ENCODE measurements around the gene FUT3. TPM values are rescaled to one million over a fixed set of nuclear protein-coding genes. Genes with fewer than 3 reads are reported as not detected.

The FUT3 gene
- 0.14 TPM for polyA plus RNA-seq (2012; ENCODE audit: low read depth, missing spikeins)

DNA sequence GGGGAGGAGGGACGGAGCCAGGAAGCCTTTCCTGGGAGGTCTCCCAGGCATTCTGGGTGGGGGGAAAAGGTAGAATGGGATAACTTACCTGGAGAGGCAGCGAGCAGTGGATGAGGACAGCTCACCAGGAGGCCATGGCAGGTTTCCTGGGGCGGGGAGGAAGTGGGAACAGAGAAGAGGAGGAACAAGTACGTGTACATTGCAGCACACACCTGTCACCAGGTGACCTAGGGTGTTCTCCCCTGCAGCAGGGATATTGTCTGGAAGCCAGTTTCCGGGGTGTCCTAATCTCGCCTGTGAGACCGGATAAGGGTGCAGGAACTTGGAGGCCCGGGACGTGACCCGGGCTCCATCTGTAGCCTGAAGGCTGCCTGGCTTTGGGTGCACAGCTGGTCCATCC, at the start of gene FUT3:
Gene FUT3 (minus strand): TSS at position 148 of the 400 bp plus-strand sequence.
- TF ChIP-seq SPI1 (IDR thresholded peaks at IDR 0.05; ENCODE audit: low read depth, low read length) (no peak), POLR2AphosphoS5 (IDR thresholded peaks at IDR 0.05; ENCODE audit: low read depth, low read length) (no peak), POLR2A (IDR thresholded peaks at IDR 0.05; ENCODE audit: low read depth, low read length) (no peak), PAX5 (IDR thresholded peaks at IDR 0.05; ENCODE audit: insufficient read depth, low read length, severe bottlenecking) (no peak), POU2F2 (IDR thresholded peaks at IDR 0.05; ENCODE audit: low read depth, low read length) (no peak), TAF1 (IDR thresholded peaks at IDR 0.05; ENCODE audit: low read depth, low read length) (no peak)
- DNase-seq (ENCODE audit: insufficient read length, low spot score) (no peak), FAIRE-seq (no peak)

DNA sequence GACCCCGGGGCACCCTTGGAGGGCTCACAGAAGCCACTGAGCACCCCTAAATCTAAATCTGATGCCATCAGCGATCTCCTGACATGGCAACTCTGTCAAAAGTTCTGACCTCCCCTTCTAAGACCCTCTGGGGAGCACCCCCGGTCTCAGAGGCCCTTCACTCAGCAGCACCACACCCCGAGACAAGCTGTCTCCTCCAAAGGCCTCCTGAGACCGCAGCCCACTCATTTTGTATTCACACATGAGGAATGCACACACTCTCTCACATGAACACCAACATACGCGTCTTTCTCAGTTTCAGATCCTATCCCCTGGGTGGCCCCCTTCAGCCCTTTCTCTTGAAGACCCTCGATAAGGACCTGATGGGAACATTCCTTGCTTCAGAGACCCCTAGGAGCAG, 49.7 kb upstream of the FUT3 start:
- DNase-seq (ENCODE audit: insufficient read length, low spot score): no peak
- FAIRE-seq: no peak
- TF ChIP-seq PAX5 (IDR thresholded peaks at IDR 0.05; ENCODE audit: insufficient read depth, low read length, severe bottlenecking) (no peak), TAF1 (IDR thresholded peaks at IDR 0.05; ENCODE audit: low read depth, low read length) (no peak)

DNA sequence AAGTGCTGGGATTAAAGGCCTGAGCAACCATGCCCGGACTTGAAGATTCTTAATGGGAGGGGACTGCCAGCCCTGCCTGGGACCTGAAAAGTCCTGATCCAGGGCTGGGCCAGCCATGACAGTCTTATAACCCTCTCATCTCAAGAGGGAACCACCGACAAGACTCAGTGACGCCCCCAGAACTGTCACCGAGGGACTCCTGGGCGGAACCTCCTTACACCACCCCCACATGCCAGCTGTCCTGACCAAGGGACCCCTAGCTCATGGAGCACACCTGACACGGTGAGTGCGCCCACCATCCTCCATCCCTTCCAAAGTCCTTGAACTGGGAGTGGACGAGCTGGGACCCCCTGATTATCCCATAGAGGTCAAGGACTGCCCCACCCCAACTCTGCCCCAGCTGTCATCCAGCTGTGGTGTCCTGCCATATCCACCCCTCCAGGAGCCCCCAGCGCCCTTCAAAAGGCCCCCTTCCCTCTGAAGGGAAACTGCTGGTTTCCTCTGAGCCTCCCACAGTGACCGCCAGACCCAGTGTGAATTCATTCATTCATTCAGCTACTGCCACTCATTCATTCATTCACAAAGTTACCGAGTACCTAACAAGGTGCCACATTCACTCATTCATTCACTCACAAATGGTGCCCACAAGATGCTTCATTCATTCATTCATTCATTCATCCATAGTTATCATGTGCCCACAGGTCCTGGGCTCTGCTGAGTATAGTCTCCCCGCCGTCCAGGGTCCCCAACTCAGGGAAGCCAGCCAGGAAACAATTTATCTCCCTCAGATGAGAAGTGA, 48.7 kb upstream of the FUT3 start:
- TF ChIP-seq TAF1 (IDR thresholded peaks at IDR 0.05; ENCODE audit: low read depth, low read length) (no peak), SPI1 (IDR thresholded peaks at IDR 0.05; ENCODE audit: low read depth, low read length) (no peak), POLR2AphosphoS5 (IDR thresholded peaks at IDR 0.05; ENCODE audit: low read depth, low read length) (no peak), PAX5 (IDR thresholded peaks at IDR 0.05; ENCODE audit: insufficient read depth, low read length, severe bottlenecking) (no peak), POU2F2 (IDR thresholded peaks at IDR 0.05; ENCODE audit: low read depth, low read length) (no peak), POLR2A (IDR thresholded peaks at IDR 0.05; ENCODE audit: low read depth, low read length) (no peak)
- no peak for DNase-seq (ENCODE audit: insufficient read length, low spot score)
- no peak for FAIRE-seq

DNA sequence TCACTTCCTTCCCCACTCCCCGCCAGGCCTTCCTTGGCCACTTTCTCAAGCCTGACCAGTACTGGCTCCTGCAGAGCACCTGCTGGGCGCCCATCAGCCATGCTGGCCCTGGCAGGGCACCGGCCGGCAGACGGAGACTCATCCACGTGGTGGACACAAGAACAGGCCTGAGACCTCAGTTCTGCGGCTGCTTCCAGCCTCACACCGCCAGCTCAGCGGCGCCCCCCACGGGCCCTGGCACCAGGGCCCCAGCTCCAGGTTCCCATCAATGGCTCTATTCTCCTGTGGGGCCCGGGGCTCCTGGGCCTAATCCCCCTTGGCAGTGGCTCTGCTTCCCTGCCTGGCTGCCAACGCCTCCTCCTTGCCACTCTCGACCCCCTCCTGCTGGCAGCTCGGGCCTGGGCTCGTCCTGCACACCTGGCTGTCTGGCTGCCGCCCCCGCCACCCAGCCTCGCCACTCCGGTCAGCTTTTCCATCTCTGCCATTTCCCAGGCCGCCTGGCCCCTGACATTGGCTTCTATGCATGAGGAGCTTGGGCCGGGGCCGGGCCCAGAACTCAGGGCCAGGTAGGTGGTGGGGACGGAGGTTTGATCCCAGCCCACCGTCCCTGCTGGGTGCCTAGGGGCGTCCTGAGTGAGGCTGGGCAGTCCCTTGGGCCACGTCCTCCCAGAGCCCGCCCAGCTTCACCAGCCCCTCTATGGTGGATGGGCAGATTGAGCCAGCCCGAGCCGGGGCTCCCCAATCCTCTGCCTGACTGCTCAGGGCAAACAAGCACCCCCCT, 46.1 kb upstream of the FUT3 start:
- FAIRE-seq (no peak), DNase-seq (ENCODE audit: insufficient read length, low spot score) (no peak)
- TF ChIP-seq SPI1 (IDR thresholded peaks at IDR 0.05; ENCODE audit: low read depth, low read length) (no peak), POU2F2 (IDR thresholded peaks at IDR 0.05; ENCODE audit: low read depth, low read length) (no peak)

DNA sequence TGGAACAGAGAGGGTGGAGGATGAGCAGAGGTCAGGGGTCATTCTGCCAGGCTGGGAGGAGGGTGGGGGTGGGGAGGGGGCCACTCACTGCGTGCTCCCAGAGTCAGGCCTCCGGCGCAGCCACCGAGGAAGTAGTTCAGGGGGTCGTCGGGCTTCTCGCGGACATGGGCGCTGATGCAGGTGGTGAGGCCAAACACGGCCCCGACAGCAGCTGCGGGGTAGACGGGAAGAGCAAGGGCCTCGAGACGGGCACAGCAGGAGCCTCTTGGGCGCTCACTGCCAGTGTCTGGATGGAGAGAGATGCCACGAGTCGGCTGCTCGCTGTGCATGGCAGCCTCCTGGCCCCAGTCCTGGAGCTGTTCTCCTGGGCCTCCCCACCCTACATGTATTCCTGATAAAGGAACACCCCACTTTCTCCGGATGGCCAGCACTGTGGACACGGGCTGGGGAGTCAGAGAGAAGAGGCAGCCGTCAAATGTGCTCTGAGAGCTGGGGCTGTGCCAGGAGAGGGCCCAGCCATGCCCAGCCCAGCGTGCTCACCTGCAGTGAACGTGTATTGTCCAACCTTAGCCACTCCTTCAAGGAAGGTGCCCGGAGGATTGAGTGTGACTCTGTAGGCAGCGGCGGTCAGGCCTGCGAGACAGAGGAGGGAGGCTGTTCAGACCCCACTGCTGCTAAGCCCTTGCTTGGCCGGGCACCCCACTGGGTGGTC, 45.3 kb upstream of the FUT3 start:
- no peak for FAIRE-seq
- TF ChIP-seq POLR2AphosphoS5 (IDR thresholded peaks at IDR 0.05; ENCODE audit: low read depth, low read length): 0 out of 2 replicates have a peak, but pooled peaks have one; percentile 29
- peak; percentile 11; the same call in 1 of the 2 replicates for TF ChIP-seq POLR2A (IDR thresholded peaks at IDR 0.05; ENCODE audit: low read depth, low read length)
- TF ChIP-seq TAF1 (IDR thresholded peaks at IDR 0.05; ENCODE audit: low read depth, low read length): no peak
- DNase-seq (ENCODE audit: insufficient read length, low spot score): no peak

DNA sequence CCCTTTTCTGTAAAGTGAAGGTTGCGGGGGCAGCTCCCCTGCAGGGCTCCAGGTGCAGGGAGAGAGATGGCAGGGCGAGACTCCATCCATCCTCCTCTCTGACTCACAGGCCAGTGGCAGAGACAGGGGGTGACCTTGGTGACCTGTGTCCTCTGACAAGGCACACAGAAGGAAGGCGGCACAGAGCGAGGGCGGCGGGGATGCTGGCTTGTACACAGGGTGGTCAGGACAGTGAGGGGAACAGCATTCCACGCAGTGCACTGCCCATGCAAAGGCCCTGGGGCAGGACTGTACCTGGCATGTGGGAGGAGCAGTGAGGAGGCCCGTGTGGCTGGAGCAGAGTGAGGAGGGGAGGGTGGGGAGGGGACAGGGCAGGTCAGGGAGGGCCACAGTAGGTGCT, 44.6 kb upstream of the FUT3 start:
- no peak for FAIRE-seq

DNA sequence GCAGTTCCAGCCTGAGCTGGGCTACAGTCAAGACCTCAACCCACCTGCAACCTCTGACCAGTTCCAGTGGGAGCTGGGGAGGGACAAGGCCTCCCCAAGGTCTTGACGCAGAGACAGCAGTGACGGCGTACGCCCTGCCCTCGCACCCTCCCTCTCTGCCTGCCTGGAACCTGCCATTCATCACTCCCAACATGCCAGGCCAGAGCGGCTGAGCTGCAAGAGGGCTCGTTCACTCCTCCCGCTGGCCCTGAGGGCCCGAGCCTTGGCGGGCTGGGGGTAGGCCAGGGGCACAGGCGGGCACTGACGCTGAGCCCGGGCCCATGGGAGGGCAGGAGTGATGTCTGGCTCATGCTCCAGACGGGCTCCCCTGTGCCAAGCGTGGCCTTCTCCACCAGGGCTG, 44.2 kb upstream of the FUT3 start:
- TF ChIP-seq POLR2A (IDR thresholded peaks at IDR 0.05; ENCODE audit: low read depth, low read length) (no peak), POLR2AphosphoS5 (IDR thresholded peaks at IDR 0.05; ENCODE audit: low read depth, low read length) (0 out of 2 replicates have a peak, but pooled peaks have one; percentile 37)
- FAIRE-seq: no peak
- DNase-seq (ENCODE audit: insufficient read length, low spot score): no peak

More for the DNA sequence above, 44.6 kb upstream of the FUT3 start:
- TF ChIP-seq POLR2AphosphoS5 (IDR thresholded peaks at IDR 0.05; ENCODE audit: low read depth, low read length): no peak
- no peak for TF ChIP-seq SPI1 (IDR thresholded peaks at IDR 0.05; ENCODE audit: low read depth, low read length)
- no peak for TF ChIP-seq TAF1 (IDR thresholded peaks at IDR 0.05; ENCODE audit: low read depth, low read length)
- no peak for TF ChIP-seq POU2F2 (IDR thresholded peaks at IDR 0.05; ENCODE audit: low read depth, low read length)
- DNase-seq (ENCODE audit: insufficient read length, low spot score): no peak

GRCh38 chr19:5894704-5895349, 43.6 kb upstream of the FUT3 start:
- DNase-seq (ENCODE audit: insufficient read length, low spot score) (no peak), FAIRE-seq (no peak)
- TF ChIP-seq PAX5 (IDR thresholded peaks at IDR 0.05; ENCODE audit: insufficient read depth, low read length, severe bottlenecking) (no peak), POU2F2 (IDR thresholded peaks at IDR 0.05; ENCODE audit: low read depth, low read length) (no peak)

GRCh38 chr19:5893907-5894703, 42.9 kb upstream of the FUT3 start:
- DNase-seq (ENCODE audit: insufficient read length, low spot score) (no peak), FAIRE-seq (no peak)
- TF ChIP-seq POLR2AphosphoS5 (IDR thresholded peaks at IDR 0.05; ENCODE audit: low read depth, low read length): peak; percentile 52; the same call in 1 of the 2 replicates
- TF ChIP-seq POLR2A (IDR thresholded peaks at IDR 0.05; ENCODE audit: low read depth, low read length): peak; percentile 44; the same call in 1 of the 2 replicates
- no peak for TF ChIP-seq PAX5 (IDR thresholded peaks at IDR 0.05; ENCODE audit: insufficient read depth, low read length, severe bottlenecking)
